IPS-20b (cell line): Measurements from ENCODE around the gene TPRG1.

Experiments
- H3K27ac ChIP-seq: one replicate; pipeline ENCODE4 v1.5.1; 2013; ENCODE audit warnings: low read length
- H3K27me3 ChIP-seq: 2 replicates; pipeline ENCODE4 v1.6.1; 2013; ENCODE audit warnings: mild to moderate bottlenecking, low read length, inconsistent platforms; ENCODE audit not compliant: insufficient read depth
- H3K36me3 ChIP-seq: 2 replicates; pipeline ENCODE4 v1.6.1; 2013; ENCODE audit warnings: low read depth, mild to moderate bottlenecking, inconsistent platforms, low read length, moderate library complexity; ENCODE audit not compliant: insufficient read depth
- H3K4me1 ChIP-seq: 2 replicates; pipeline ENCODE4 v1.6.1; 2013; ENCODE audit warnings: mild to moderate bottlenecking, control low read depth, inconsistent platforms, low read length, moderate library complexity; ENCODE audit not compliant: insufficient read depth
- H3K4me3 ChIP-seq: 2 replicates; pipeline ENCODE4 v1.5.1; 2013; ENCODE audit warnings: mild to moderate bottlenecking, low read length, inconsistent platforms
- H3K9ac ChIP-seq: 2 replicates; pipeline ENCODE4 v1.6.1; 2013; ENCODE audit warnings: low read depth, mild to moderate bottlenecking, inconsistent platforms, low read length, moderate library complexity
- H3K9me3 ChIP-seq: 2 replicates; pipeline ENCODE4 v1.6.1; 2013; ENCODE audit warnings: mild to moderate bottlenecking, low read depth, low read length, inconsistent platforms; ENCODE audit not compliant: insufficient read depth

The TPRG1 gene

GRCh38 chr3:189288348-189289235 is 116.8 kb downstream of the TPRG1 start:
- H3K27ac ChIP-seq: no peak overlapping the region
- 0 out of 2 replicates have a peak, but pooled peaks cover 7% of the 10 kb centered on the region for H3K4me1 ChIP-seq
- H3K9me3 ChIP-seq: no peaks in the 10 kb centered on the region
- H3K27me3 ChIP-seq: no peaks in the 10 kb centered on the region
- no peak overlapping the region for H3K9ac ChIP-seq
- H3K4me3 ChIP-seq: no peak overlapping the region
- no peaks in the 10 kb centered on the region for H3K36me3 ChIP-seq

- H3K4me1 ChIP-seq: 0 out of 2 replicates have a peak, but pooled peaks cover 7% of the 10 kb centered on the region
- H3K9ac ChIP-seq: no peak overlapping the region
Observed at GRCh38 chr3:189289251-189289650, 117.5 kb downstream of the TPRG1 start.

GRCh38 chr3:189292667-189293484 is 121.1 kb downstream of the TPRG1 start:
- Histone ChIP-seq H3K27ac (no peak overlapping the region), H3K4me1 (peaks cover 12% of the 10 kb centered on the region; the same call in 1 of the 2 replicates), H3K27me3 (no peaks in the 10 kb centered on the region), H3K36me3 (no peaks in the 10 kb centered on the region), H3K4me3 (no peak overlapping the region), H3K9me3 (no peaks in the 10 kb centered on the region), H3K9ac (no peak overlapping the region)

More at GRCh38 chr3:189289251-189289650, 117.5 kb downstream of the TPRG1 start:
- H3K36me3 ChIP-seq: no peaks in the 10 kb centered on the region
- no peaks in the 10 kb centered on the region for H3K27me3 ChIP-seq
- H3K27ac ChIP-seq: no peak overlapping the region
- H3K4me3 ChIP-seq: no peak overlapping the region
- H3K9me3 ChIP-seq: no peaks in the 10 kb centered on the region

GRCh38 chr3:189294649-189295048 is 122.9 kb downstream of the TPRG1 start:
- no peaks in the 10 kb centered on the region for H3K27me3 ChIP-seq
- no peak overlapping the region for H3K27ac ChIP-seq
- H3K9ac ChIP-seq: no peak overlapping the region
- no peak overlapping the region for H3K4me3 ChIP-seq
- peaks cover 5% of the 10 kb centered on the region; the same call in 1 of the 2 replicates for H3K4me1 ChIP-seq
- no peaks in the 10 kb centered on the region for H3K36me3 ChIP-seq
- H3K9me3 ChIP-seq: no peaks in the 10 kb centered on the region

- H3K9me3 ChIP-seq: no peaks in the 10 kb centered on the region
- H3K4me3 ChIP-seq: no peak overlapping the region
Observed at GRCh38 chr3:189295089-189295488, 123.3 kb downstream of the TPRG1 start.

GRCh38 chr3:189297932-189298331 is 126.2 kb downstream of the TPRG1 start:
- Histone ChIP-seq H3K9me3 (no peaks in the 10 kb centered on the region), H3K4me3 (no peak overlapping the region), H3K27ac (no peak overlapping the region), H3K36me3 (no peaks in the 10 kb centered on the region), H3K9ac (no peak overlapping the region), H3K4me1 (peaks cover 5% of the 10 kb centered on the region; the same call in 1 of the 2 replicates), H3K27me3 (no peaks in the 10 kb centered on the region)

More at GRCh38 chr3:189295089-189295488, 123.3 kb downstream of the TPRG1 start:
- no peaks in the 10 kb centered on the region for H3K27me3 ChIP-seq
- H3K36me3 ChIP-seq: no peaks in the 10 kb centered on the region
- H3K27ac ChIP-seq: no peak overlapping the region
- H3K9ac ChIP-seq: no peak overlapping the region
- peaks cover 5% of the 10 kb centered on the region; the same call in 1 of the 2 replicates for H3K4me1 ChIP-seq

GRCh38 chr3:189298469-189299375 is 127.0 kb downstream of the TPRG1 start:
- Histone ChIP-seq H3K9me3 (no peaks in the 10 kb centered on the region), H3K36me3 (no peaks in the 10 kb centered on the region), H3K4me1 (peaks cover 7% of the 10 kb centered on the region; the same call in 1 of the 2 replicates), H3K9ac (no peak overlapping the region), H3K27ac (no peak overlapping the region), H3K27me3 (no peaks in the 10 kb centered on the region), H3K4me3 (no peak overlapping the region)

- no peaks in the 10 kb centered on the region for H3K9me3 ChIP-seq
- H3K4me1 ChIP-seq: peaks cover 15% of the 10 kb centered on the region
- no peaks in the 10 kb centered on the region for H3K36me3 ChIP-seq
- no peak overlapping the region for H3K27ac ChIP-seq
- no peak overlapping the region for H3K9ac ChIP-seq
- no peaks in the 10 kb centered on the region for H3K27me3 ChIP-seq
- H3K4me3 ChIP-seq: no peak overlapping the region
Observed at GRCh38 chr3:189300345-189300744, 128.6 kb downstream of the TPRG1 start.

- peaks cover 21% of the 10 kb centered on the region for H3K4me1 ChIP-seq
- no peaks in the 10 kb centered on the region for H3K27me3 ChIP-seq
- no peaks in the 10 kb centered on the region for H3K36me3 ChIP-seq
- H3K4me3 ChIP-seq: no peak overlapping the region
- no peak overlapping the region for H3K9ac ChIP-seq
- H3K27ac ChIP-seq: no peak overlapping the region
- H3K9me3 ChIP-seq: no peaks in the 10 kb centered on the region
Observed at GRCh38 chr3:189301479-189301878, 129.7 kb downstream of the TPRG1 start.

- Histone ChIP-seq H3K36me3 (no peaks in the 10 kb centered on the region), H3K9me3 (no peaks in the 10 kb centered on the region), H3K9ac (no peak overlapping the region), H3K27me3 (no peaks in the 10 kb centered on the region), H3K27ac (peak overlapping the region; percentile 33), H3K4me1 (peaks cover 21% of the 10 kb centered on the region), H3K4me3 (no peak overlapping the region)
Observed at GRCh38 chr3:189303584-189303983, 131.8 kb downstream of the TPRG1 start.
